Endothelial cell of umbilical vein (primary cell): Measurements from ENCODE around the gene SYNGR4. TPM values are rescaled to one million over a fixed set of nuclear protein-coding genes. Genes with fewer than 3 reads are reported as not detected.

Experiments
- BruUV-seq: library from RNA; stranded (reverse); fragments of 400-500 nt; replicated peaks from 2 replicates; lab custom pipeline; 2021; lab: Mats Ljungman, UMichigan
- CTCF ChIA-PET: fragments of 300-600, 350-600 bp; sonication (Branson Sonifier 250); formaldehyde crosslinking; loops from one replicate; lab custom pipeline; 2021; ENCODE audit warnings: antibody characterized with exemption, inconsistent platforms; lab: Charles Lee
- POLR2A ChIA-PET: fragments of 300-600, 350-600 bp; sonication (Branson Sonifier 250); formaldehyde crosslinking; loops from one replicate; lab custom pipeline; 2021; ENCODE audit warnings: antibody characterized with exemption, inconsistent platforms; lab: Charles Lee
- DNase-seq: peaks from one replicate; pipeline ENCODE4 v3.0.0-alpha.2; 2011; ENCODE audit warnings: low read depth, low spot score
- FAIRE-seq: peaks from 2 replicates; lab custom pipeline; 2011; peaks lifted over from hg19 to GRCh38; lab: Jason Lieb, UNC
- H2AFZ ChIP-seq: 2 replicates; pipeline ENCODE4 v1.6.0; 2012; ENCODE audit warnings: low read depth, low read length, control low read depth, inconsistent platforms
- H3K27ac ChIP-seq: 2 replicates; pipeline ENCODE4 v1.5.1; 2011; ENCODE audit warnings: low read depth, mild to moderate bottlenecking, control low read depth, low read length, moderate library complexity; ENCODE audit not compliant: insufficient read depth
- H3K27me3 ChIP-seq, 2 experiments: 2 replicates each; pipeline versions ENCODE4 v1.6.0 to v1.6.1; 2011; ENCODE audit warnings: low read length in 2 of 2, mixed read lengths in 1 of 2; ENCODE audit not compliant: control insufficient read depth in 2 of 2, insufficient read depth in 2 of 2
- H3K36me3 ChIP-seq, 2 experiments: 2 replicates in 1 of 2; 3 replicates in 1 of 2; pipeline ENCODE4 v1.5.1; 2011; ENCODE audit warnings: low read length in 2 of 2, mild to moderate bottlenecking in 1 of 2, moderate library complexity in 1 of 2; ENCODE audit not compliant: control insufficient read depth in 2 of 2, insufficient read depth in 2 of 2; ENCODE audit errors: extremely low read depth in 1 of 2
- H3K4me1 ChIP-seq: 3 replicates; pipeline ENCODE4 v1.5.1; 2011; ENCODE audit warnings: mild to moderate bottlenecking, low read length; ENCODE audit not compliant: control insufficient read depth, insufficient read depth; ENCODE audit errors: extremely low read depth
- H3K4me2 ChIP-seq: 2 replicates; pipeline ENCODE4 v1.6.1; 2011; ENCODE audit warnings: low read length, control low read depth, mixed read lengths; ENCODE audit not compliant: insufficient read depth
- H3K4me3 ChIP-seq, 3 experiments: fragments of 200-600 bp in 1 of 3; sonication (generic), shearing (Covaris generic) in 1 of 3; replicated peaks in 1 of 3; 2 replicates each; pipeline ENCODE4 v1.5.1; 2011 to 2016; ENCODE audit warnings: control low read depth in 3 of 3, low read length in 3 of 3, mild to moderate bottlenecking in 2 of 3, inconsistent platforms in 1 of 3, low read depth in 1 of 3, moderate library complexity in 1 of 3; ENCODE audit not compliant: insufficient read depth in 1 of 3
- H3K79me2 ChIP-seq: 2 replicates; pipeline ENCODE4 v1.6.0; 2012; ENCODE audit warnings: low read length, inconsistent platforms; ENCODE audit not compliant: control insufficient read depth, insufficient read depth
- H3K9ac ChIP-seq: replicated peaks from 2 replicates; pipeline ENCODE3; 2011; ENCODE audit warnings: low read length, control low read depth; ENCODE audit not compliant: insufficient read depth; ENCODE audit errors: extremely low read depth
- H3K9me1 ChIP-seq: replicated peaks from 3 replicates; pipeline ENCODE4 v1.6.0; 2011; ENCODE audit warnings: mild to moderate bottlenecking, low read length; ENCODE audit not compliant: control insufficient read depth, insufficient read depth; ENCODE audit errors: extremely low read depth
- H3K9me3 ChIP-seq: replicated peaks from 2 replicates; pipeline ENCODE4 v1.5.1; 2012; ENCODE audit warnings: low read length, inconsistent platforms; ENCODE audit not compliant: control insufficient read depth, insufficient read depth
- H4K20me1 ChIP-seq: replicated peaks from 2 replicates; pipeline ENCODE3; 2011; ENCODE audit warnings: mild to moderate bottlenecking, low read length; ENCODE audit not compliant: control insufficient read depth, insufficient read depth; ENCODE audit errors: extremely low read depth
- CTCF ChIP-seq, 2 donors: IDR thresholded peaks; 1 replicate in 1 of 2; 2 replicates in 1 of 2; pipeline ENCODE4 v1.5.1; 2011; ENCODE audit warnings: low read length in 2 of 2, mild to moderate bottlenecking in 2 of 2, moderate library complexity in 2 of 2, control low read depth in 1 of 2, inconsistent platforms in 1 of 2, low read depth in 1 of 2; ENCODE audit not compliant: insufficient read depth in 1 of 2; ENCODE audit errors: extremely low read depth in 1 of 2
- EZH2 ChIP-seq: IDR thresholded peaks from 2 replicates; pipeline ENCODE4 v1.6.1; 2012; ENCODE audit warnings: borderline replicate concordance, low read depth, mild to moderate bottlenecking, moderate library complexity, low read length, inconsistent platforms; ENCODE audit not compliant: severe bottlenecking
- FOS ChIP-seq: IDR thresholded peaks from 2 replicates; pipeline ENCODE4 v1.6.1; 2011; ENCODE audit warnings: mild to moderate bottlenecking, low read length, moderate library complexity, borderline replicate concordance; ENCODE audit not compliant: insufficient read depth
- GATA2 ChIP-seq: IDR thresholded peaks from 2 replicates; pipeline ENCODE4 v1.7.0; 2011; ENCODE audit warnings: low read depth, mild to moderate bottlenecking, moderate library complexity, mixed read lengths, low read length; ENCODE audit not compliant: insufficient read length, insufficient read depth
- JUN ChIP-seq: IDR thresholded peaks from 2 replicates; pipeline ENCODE4 v1.6.1; 2011; ENCODE audit warnings: borderline replicate concordance, low read depth; ENCODE audit not compliant: insufficient read length, insufficient read depth
- MYC ChIP-seq: IDR thresholded peaks from one replicate; pipeline ENCODE4 v1.6.1; 2011; ENCODE audit warnings: mild to moderate bottlenecking, low read depth, low read length
- POLR2A ChIP-seq: IDR thresholded peaks from 2 replicates; pipeline ENCODE4 v1.6.1; 2012; ENCODE audit warnings: low read depth, mild to moderate bottlenecking, control low read depth, low read length
- POLR2AphosphoS5 ChIP-seq: IDR thresholded peaks from 2 replicates; pipeline ENCODE4 v1.6.1; 2012; ENCODE audit warnings: low read depth, mild to moderate bottlenecking, control low read depth, low read length, moderate library complexity; ENCODE audit not compliant: insufficient read depth
- dilution Hi-C: fragments of 300-500 bp; cut with MboI; formaldehyde crosslinking; loops from one replicate; pipeline ENCODE4 v1.15.0; 2019; ENCODE audit warnings: low sequenced_read_pairs; ENCODE audit not compliant: extremely low pct_ligation_motif_present
- intact Hi-C: fragments of 100-400 bp; cut with micrococcal nuclease; formaldehyde crosslinking; loops from one replicate; pipeline ENCODE4 v1.10.0; 2022
- polyA plus RNA-seq, 4 experiments: library from polyadenylated mRNA; depleted of rRNA in 3 of 4; stranded (reverse) in 3 of 4; unstranded in 1 of 4; fragments of >200 nt; gene quantifications; 2 replicates each; pipeline versions ENCODE4 v1.2.1 to v1.2.3, GENCODE V29; 2011 to 2012; ENCODE audit warnings: missing spikeins in 1 of 4
- total RNA-seq: library from RNA; stranded (reverse); gene quantifications from 2 replicates; pipeline ENCODE4 v1.2.3, GENCODE V29; 2021
- TF ChIP-seq, protein P1 (sequence below): IDR thresholded peaks from 2 replicates; pipeline ENCODE4 v1.6.1; 2011; ENCODE audit not compliant: insufficient read depth, insufficient read length

SYNGR4 gene
- total and polyA plus RNA-seq, 2 donors (not counting 3 experiments of a cell fraction or from before 2014, with no cell fraction given): not detected

DNA sequence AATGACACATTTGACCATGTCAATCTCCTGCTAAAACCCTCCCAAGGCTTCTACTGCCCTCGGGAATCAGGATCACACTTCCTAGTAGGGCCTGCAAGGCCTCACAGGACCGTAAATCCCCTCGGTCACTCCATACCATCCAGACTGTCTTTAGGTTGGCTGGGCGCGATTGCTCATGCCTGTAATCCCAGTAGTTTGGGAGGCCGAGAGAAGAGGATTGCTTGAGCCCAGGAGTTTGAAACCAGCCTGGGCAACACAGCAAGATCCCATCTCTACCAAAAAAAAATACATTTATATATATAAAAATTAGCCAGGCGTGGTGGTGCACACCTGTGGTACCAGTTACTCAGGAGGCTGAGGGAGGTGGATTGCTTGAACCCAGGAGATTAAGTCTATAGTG is 15.4 kb upstream of the SYNGR4 start:
- DNase-seq (no peak), FAIRE-seq (no peak)
- CTCF ChIA-PET: interaction anchor here (2.8 kb wide), 1 partner anchor 35 kb away, joined by 12 read pairs; no protein-coding TSS in a partner anchor
- no TSS peak for BruUV-seq
- no peaks in the 10 kb centered on the region for H3K9me3 ChIP-seq
- no peak overlapping the region for H3K4me2 ChIP-seq
- dilution Hi-C loops (no loop called here), intact Hi-C loops (no loop called here)
- no peaks in the 10 kb centered on the region for H4K20me1 ChIP-seq
- no peaks in the 10 kb centered on the region for H3K36me3 ChIP-seq
- no peak overlapping the region for H3K9ac ChIP-seq
- no peaks in the 10 kb centered on the region for H3K79me2 ChIP-seq
- no peaks in the 10 kb centered on the region for H3K27me3 ChIP-seq
- no peak overlapping the region for H2AFZ ChIP-seq
- H3K4me3 ChIP-seq: no peak overlapping the region
- POLR2A ChIA-PET: no interaction called here
- no peaks in the 10 kb centered on the region for H3K9me1 ChIP-seq
- no peak overlapping the region for H3K27ac ChIP-seq
- H3K4me1 ChIP-seq: no peaks in the 10 kb centered on the region
- TF ChIP-seq EZH2 (no peak), FOS (no peak), POLR2AphosphoS5 (no peak), GATA2 (no peak), JUN (no peak), MYC (no peak), POLR2A (no peak), CTCF (IDR thresholded peaks at IDR 0.05; ENCODE audit: extremely low read depth in 1 of 2, insufficient read depth in 1 of 2, low read depth in 1 of 2, low read length in 2 of 2) (no peak)
- TF ChIP-seq, protein P1, sequence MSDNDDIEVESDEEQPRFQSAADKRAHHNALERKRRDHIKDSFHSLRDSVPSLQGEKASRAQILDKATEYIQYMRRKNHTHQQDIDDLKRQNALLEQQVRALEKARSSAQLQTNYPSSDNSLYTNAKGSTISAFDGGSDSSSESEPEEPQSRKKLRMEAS: no peak
